Loucy (cell line): ENCODE measurements around the gene PDXK.
"Not testable (repeated sequence)": the region's sequence is repeated elsewhere in the genome, so short reads cannot be mapped to it uniquely, and the experiment has no call there.

Experiments
- H2AFZ ChIP-seq: fragments of 200-600 bp; sonication (generic); 2 replicates; pipeline ENCODE4 v1.6.0; 2016; ENCODE audit warnings: antibody characterized with exemption, mild to moderate bottlenecking, low read length, moderate library complexity
- H3F3A ChIP-seq: fragments of 200-600 bp; 2 replicates; pipeline ENCODE4 v1.6.0; 2016; ENCODE audit warnings: antibody characterized with exemption, low read depth, mild to moderate bottlenecking
- H3K27me3 ChIP-seq: fragments of 200-600 bp; sonication (generic); 2 replicates; pipeline ENCODE4 v1.6.1; 2014; ENCODE audit warnings: low read length, mild to moderate bottlenecking; ENCODE audit not compliant: insufficient read depth, poor library complexity, severe bottlenecking
- H3K36me3 ChIP-seq: fragments of 200-600 bp; sonication (generic); 2 replicates; pipeline ENCODE4 v1.6.1; 2016; ENCODE audit warnings: low read length; ENCODE audit not compliant: insufficient read depth
- H3K4me1 ChIP-seq: fragments of 200-600 bp; sonication (generic); 2 replicates; pipeline ENCODE4 v1.5.1; 2014; ENCODE audit warnings: low read length, mild to moderate bottlenecking; ENCODE audit not compliant: insufficient read depth, poor library complexity, severe bottlenecking
- H3K4me2 ChIP-seq: fragments of 200-600 bp; sonication (generic); 2 replicates; pipeline ENCODE4 v1.6.0; 2014; ENCODE audit warnings: antibody characterized with exemption, low read length, low read depth, mild to moderate bottlenecking; ENCODE audit not compliant: poor library complexity, severe bottlenecking
- H3K4me3 ChIP-seq: fragments of 200-600 bp; sonication (generic); 2 replicates; pipeline ENCODE4 v1.5.1; 2014; ENCODE audit warnings: low read length, mild to moderate bottlenecking, mixed read lengths; ENCODE audit not compliant: poor library complexity, severe bottlenecking
- H3K79me2 ChIP-seq: fragments of 200-600 bp; sonication (generic); 2 replicates; pipeline ENCODE4 v1.6.1; 2014; ENCODE audit warnings: low read length; ENCODE audit not compliant: insufficient read depth
- H3K9ac ChIP-seq: fragments of 200-600 bp; sonication (generic); 2 replicates; pipeline ENCODE4 v1.6.0; 2014; ENCODE audit warnings: mild to moderate bottlenecking, low read depth, low read length, moderate library complexity; ENCODE audit not compliant: poor library complexity, severe bottlenecking
- H3K9me2 ChIP-seq: fragments of 200-600 bp; sonication (generic); replicated peaks from 2 replicates; pipeline ENCODE4 v1.6.1; 2016; ENCODE audit warnings: low read depth, low read length, mixed read lengths
- H3K9me3 ChIP-seq: fragments of 200-600 bp; sonication (generic); 2 replicates; pipeline ENCODE4 v1.6.1; 2014; ENCODE audit warnings: mild to moderate bottlenecking, antibody characterized with exemption, low read length, low read depth; ENCODE audit not compliant: insufficient read depth
- H4K20me1 ChIP-seq: fragments of 200-600 bp; sonication (generic); 2 replicates; pipeline ENCODE4 v1.6.0; 2014; ENCODE audit warnings: antibody characterized with exemption, low read length, mild to moderate bottlenecking; ENCODE audit not compliant: insufficient read depth, poor library complexity, severe bottlenecking
- EZH2phosphoT487 ChIP-seq: fragments of 200-600 bp; IDR thresholded peaks from 2 replicates; pipeline ENCODE4 v1.6.1; 2018; ENCODE audit warnings: antibody characterized with exemption, mild to moderate bottlenecking, moderate library complexity, borderline replicate concordance
- TF ChIP-seq, protein P1 (sequence below): fragments of 200-600 bp; sonication (generic); conservative IDR thresholded peaks from 2 replicates; pipeline ENCODE4 v1.5.1; 2014; ENCODE audit warnings: mild to moderate bottlenecking, antibody characterized with exemption, low read length

PDXK gene

DNA sequence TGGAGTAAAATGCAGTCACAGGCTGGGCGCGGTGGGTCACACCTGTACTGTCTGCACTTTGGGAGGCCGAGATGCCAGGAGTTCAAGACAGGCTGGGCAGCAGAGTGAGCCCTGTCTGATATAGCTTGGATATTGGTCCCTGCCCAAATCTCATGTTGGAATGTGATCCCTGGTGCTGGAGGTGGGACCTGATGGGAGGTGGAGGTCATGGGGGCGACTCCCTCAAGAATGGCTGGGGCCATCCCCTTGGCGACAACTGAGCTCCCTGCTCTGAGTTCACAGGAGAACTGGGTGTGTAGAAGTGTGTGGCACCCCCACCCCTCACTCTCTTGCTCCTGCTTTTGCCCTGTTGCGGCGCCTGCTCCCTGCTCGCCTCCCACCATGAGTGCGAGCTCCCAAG, 11.5 kb upstream of the PDXK start:
- Histone ChIP-seq H4K20me1 (no peaks in the 10 kb centered on the region), H3K9me2 (no peaks in the 10 kb centered on the region)

DNA sequence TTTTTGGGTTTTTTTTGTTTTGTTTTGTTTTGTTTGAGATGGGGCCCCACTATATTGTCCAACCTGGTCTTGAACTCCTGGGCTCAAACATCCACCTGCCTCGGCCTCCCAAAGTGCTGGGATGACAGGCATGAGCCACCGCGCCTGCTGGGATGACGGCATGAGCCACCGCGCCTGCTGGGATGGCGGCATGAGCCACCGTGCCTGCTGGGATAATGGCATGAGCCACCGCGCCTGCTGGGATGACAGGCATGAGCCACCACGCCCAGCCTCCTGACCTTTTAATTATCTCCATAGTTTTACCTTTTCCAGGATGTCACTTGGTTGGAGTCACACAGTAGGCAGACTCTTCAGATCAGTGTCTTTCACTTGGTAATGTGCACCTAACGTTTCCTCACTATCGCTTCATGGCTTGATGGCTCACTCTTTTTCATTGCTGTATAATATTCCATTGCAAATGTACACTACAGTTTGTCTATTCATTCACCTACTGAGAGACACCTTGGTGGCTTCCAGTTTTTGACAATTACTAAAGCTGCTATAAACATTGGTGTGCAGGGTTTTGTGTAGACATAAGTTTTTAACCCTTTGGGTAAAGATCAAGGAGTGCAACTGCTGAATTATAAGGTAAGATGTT, 10.1 kb upstream of the PDXK start:
- TF ChIP-seq EZH2phosphoT487, result no peak
- TF ChIP-seq, protein P1, sequence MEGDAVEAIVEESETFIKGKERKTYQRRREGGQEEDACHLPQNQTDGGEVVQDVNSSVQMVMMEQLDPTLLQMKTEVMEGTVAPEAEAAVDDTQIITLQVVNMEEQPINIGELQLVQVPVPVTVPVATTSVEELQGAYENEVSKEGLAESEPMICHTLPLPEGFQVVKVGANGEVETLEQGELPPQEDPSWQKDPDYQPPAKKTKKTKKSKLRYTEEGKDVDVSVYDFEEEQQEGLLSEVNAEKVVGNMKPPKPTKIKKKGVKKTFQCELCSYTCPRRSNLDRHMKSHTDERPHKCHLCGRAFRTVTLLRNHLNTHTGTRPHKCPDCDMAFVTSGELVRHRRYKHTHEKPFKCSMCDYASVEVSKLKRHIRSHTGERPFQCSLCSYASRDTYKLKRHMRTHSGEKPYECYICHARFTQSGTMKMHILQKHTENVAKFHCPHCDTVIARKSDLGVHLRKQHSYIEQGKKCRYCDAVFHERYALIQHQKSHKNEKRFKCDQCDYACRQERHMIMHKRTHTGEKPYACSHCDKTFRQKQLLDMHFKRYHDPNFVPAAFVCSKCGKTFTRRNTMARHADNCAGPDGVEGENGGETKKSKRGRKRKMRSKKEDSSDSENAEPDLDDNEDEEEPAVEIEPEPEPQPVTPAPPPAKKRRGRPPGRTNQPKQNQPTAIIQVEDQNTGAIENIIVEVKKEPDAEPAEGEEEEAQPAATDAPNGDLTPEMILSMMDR, result no peak
- Histone ChIP-seq H4K20me1 (no peaks in the 10 kb centered on the region), H3K9me2 (no peaks in the 10 kb centered on the region)

More for the DNA sequence above, 11.5 kb upstream of the PDXK start:
- Histone ChIP-seq H2AFZ (no peak overlapping the region), H3K9me3 (no peaks in the 10 kb centered on the region), H3K9ac (no peak overlapping the region), H3K27me3 (no peaks in the 10 kb centered on the region), H3K4me3 (no peak overlapping the region), H3K36me3 (no peaks in the 10 kb centered on the region), H3F3A (no peaks in the 10 kb centered on the region), H3K4me2 (no peak overlapping the region), H3K79me2 (no peaks in the 10 kb centered on the region), H3K4me1 (no peaks in the 10 kb centered on the region)
- no peak for TF ChIP-seq EZH2phosphoT487
- TF ChIP-seq, protein P1, result no peak

DNA sequence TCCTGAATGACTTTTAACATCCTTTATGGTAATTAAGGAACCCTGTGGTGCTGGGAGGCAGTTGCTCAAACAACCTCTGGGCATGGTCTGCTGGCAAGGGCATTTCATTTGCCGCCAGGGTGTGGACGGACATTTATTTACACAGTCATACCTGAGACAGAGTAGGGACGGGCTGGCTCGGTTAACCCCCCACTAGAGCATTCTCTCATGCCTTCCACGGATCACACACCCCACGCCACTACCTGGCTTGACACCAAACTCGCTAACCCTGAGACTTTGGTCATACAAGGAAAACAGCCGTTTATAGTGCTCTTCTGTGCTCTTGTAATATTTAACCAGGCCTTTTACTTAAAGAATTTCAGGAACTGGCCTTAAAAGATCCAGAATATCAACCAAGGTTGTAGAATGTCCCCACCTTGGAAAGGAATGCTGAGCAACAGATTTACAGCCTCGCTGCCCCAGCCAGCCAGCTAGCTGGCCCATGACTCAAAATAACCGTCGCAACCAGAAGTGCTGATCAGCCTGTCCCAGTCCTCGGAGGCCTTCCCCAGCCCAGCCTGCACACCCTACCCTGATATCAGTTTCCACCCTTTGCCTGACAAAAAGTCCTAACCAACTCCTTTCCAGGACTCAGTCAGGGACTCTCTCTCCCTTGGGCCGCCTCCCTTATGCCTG, 6.5 kb upstream of the PDXK start:
- Histone ChIP-seq H2AFZ (no peak overlapping the region), H3K9ac (no peak overlapping the region), H3K9me3 (no peaks in the 10 kb centered on the region), H3K79me2 (no peaks in the 10 kb centered on the region), H3K27me3 (no peaks in the 10 kb centered on the region), H3K9me2 (no peaks in the 10 kb centered on the region), H4K20me1 (no peaks in the 10 kb centered on the region), H3K36me3 (no peaks in the 10 kb centered on the region), H3F3A (no peaks in the 10 kb centered on the region), H3K4me1 (no peaks in the 10 kb centered on the region), H3K4me2 (no peak overlapping the region), H3K4me3 (no peak overlapping the region)
- TF ChIP-seq, protein P1, result no peak
- TF ChIP-seq EZH2phosphoT487, result no peak

More for the DNA sequence above, 10.1 kb upstream of the PDXK start:
- Histone ChIP-seq H2AFZ (no peak overlapping the region), H3K36me3 (no peaks in the 10 kb centered on the region), H3K79me2 (no peaks in the 10 kb centered on the region), H3K4me2 (no peak overlapping the region), H3K9me3 (no peaks in the 10 kb centered on the region), H3F3A (no peaks in the 10 kb centered on the region), H3K4me3 (no peak overlapping the region), H3K9ac (no peak overlapping the region), H3K4me1 (no peaks in the 10 kb centered on the region), H3K27me3 (no peaks in the 10 kb centered on the region)

DNA sequence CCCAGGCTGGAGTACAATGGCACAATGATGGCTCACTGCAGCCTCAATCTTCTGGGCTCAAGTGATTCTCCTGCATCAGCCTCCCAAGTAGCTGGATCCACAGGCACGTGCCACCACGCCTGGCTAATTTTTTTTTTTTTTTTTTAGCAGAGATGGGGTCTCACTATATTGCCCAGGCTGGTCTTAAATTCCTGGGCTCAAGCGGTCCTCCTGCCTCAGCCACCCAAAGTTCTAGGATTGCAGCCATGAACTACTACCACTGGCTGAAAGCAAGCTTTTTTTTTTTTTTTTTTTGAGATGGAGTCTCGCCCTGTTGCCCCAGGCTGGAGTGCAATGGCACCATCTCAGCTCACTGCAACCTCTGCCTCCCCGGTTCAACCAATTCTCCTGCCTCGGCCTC, 5.8 kb upstream of the PDXK start:
- not testable (repeated sequence) for H3K4me1 ChIP-seq, H3K36me3 ChIP-seq, H3K9ac ChIP-seq, H3K9me2 ChIP-seq, H2AFZ ChIP-seq, H3K9me3 ChIP-seq, H3K4me2 ChIP-seq, H4K20me1 ChIP-seq, H3K79me2 ChIP-seq, H3K27me3 ChIP-seq, H3K4me3 ChIP-seq, H3F3A ChIP-seq
